GM19193 (cell line): ENCODE data around the gene PDLIM4.

Experiments used
- POLR2A ChIP-seq: IDR thresholded peaks from 4 replicates; pipeline ENCODE4 v1.6.1; 2011; ENCODE audit not compliant: insufficient read depth, insufficient read length; ENCODE audit errors: extremely low read depth

PDLIM4 gene, protein sequence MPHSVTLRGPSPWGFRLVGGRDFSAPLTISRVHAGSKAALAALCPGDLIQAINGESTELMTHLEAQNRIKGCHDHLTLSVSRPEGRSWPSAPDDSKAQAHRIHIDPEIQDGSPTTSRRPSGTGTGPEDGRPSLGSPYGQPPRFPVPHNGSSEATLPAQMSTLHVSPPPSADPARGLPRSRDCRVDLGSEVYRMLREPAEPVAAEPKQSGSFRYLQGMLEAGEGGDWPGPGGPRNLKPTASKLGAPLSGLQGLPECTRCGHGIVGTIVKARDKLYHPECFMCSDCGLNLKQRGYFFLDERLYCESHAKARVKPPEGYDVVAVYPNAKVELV

DNA sequence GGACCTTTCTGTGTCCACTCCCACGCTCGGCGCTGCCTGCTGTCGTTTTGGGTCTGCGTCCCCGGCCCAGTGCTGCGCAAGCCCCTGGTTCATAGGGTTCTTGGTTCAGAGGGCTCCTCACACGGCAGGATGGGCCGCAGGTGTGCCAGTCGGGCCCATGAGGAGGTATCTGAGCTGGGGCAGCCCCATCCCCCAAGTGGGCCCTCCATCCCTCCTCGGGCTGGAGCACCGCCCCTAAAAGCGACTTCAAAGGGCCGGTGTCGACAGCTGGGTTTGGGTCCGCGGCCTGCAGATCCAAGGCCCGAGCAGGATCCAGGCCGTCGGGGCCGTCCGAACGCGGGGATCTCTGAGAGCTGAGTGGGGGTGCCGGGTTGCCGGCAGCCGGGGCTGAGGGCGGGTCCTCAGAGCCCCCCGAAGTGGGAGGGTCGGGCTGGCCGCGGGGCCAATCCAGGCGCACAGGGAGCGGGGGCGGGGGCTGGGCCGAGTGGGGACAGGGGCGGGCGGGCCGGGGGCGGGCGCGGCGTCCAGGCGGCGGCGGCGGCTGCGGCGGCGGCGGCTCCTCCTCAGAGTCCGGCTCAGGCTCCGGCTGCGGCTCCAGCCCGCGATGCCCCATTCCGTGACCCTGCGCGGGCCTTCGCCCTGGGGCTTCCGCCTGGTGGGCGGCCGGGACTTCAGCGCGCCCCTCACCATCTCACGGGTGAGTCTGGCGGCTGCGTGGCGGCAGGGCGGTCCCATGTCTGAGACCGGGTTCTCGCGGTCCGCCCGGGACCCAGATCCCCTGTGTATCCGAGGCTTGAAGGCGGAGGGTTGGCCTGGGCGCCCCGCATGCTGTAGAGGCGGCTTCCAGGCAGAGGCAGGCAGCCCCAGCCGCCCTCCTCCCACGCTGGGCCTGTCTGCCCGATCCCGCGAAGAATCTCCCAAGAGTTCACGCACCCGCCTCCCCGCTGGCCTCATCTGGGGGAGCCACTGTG, at the start of gene PDLIM4:
Gene PDLIM4 (plus strand): TSS at position 566 of the 971 bp plus-strand sequence. CDS start 39 bp downstream, at position 605.
- TF ChIP-seq POLR2A: no peak

DNA sequence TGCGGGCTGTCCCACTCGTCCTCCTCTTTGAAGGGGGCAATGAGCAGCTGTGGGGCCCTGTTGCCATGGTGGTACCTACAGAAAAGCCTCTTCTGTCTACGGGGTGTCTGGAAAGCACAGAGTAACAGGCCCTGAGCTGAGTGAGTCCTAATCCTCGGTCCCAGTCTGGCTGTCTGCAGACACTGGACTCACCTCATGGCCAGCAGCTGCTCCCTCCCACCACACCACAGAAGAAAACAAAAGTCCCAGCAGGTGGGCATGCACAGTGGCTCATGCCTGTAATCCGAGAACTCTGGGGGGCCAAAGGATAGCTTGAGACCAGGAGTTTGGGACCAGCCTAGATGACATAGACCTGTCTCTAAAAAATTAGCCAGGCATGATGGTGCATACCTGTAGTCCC, 49.7 kb upstream of the PDLIM4 start:
- no peak for TF ChIP-seq POLR2A

- TF ChIP-seq POLR2A: no peak
Observed at GRCh38 chr5:132209131-132209530, 48.4 kb upstream of the PDLIM4 start.

- TF ChIP-seq POLR2A: no peak
Observed at GRCh38 chr5:132209901-132210545, 47.5 kb upstream of the PDLIM4 start.

DNA sequence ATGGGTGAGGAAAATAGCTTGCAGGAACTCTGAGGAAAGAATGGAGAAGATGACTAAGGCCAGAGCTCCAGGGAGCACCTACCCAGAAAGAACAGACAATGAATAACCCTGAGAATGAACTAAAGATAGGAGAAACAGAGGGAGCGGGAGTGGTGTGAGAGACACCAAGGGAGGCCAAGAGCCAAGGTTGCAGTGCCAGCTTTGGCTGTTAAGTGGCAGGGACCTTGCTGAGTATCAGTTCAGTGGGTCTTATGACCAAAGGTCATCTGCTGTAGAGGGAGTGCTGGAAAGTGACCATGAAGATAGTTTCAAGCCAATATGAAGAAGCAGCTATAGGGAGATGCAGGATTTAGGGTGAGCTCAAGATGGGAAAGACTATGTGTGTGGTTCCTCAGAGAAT, 46.6 kb upstream of the PDLIM4 start:
- TF ChIP-seq POLR2A: no peak

DNA sequence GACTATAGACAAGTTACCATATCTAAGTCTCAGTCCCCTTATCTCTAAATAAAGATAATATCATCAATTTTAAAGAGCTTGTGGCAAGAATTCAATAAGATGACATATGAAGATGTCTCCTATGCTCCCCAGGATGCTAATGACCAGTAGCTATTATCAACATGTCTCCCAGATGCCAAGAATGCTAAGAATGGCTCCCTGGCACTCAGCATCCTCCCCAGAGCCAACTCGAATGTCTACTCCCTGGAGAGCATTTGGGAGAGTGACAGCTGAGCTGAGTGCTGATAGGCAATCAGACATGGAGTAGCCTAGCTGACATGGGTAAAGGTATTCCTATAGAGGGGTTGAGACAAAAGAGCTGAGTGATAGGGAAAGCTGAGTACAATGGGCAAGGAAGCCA, 45.7 kb upstream of the PDLIM4 start:
- no peak for TF ChIP-seq POLR2A

- TF ChIP-seq POLR2A: no peak
Observed at GRCh38 chr5:132213666-132214065, 43.8 kb upstream of the PDLIM4 start.

- TF ChIP-seq POLR2A: no peak
Observed at GRCh38 chr5:132214491-132214890, 43.0 kb upstream of the PDLIM4 start.

GRCh38 chr5:132215329-132215728, 42.2 kb upstream of the PDLIM4 start:
- no peak for TF ChIP-seq POLR2A

- no peak for TF ChIP-seq POLR2A
Observed at GRCh38 chr5:132218321-132218720, 39.2 kb upstream of the PDLIM4 start.

DNA sequence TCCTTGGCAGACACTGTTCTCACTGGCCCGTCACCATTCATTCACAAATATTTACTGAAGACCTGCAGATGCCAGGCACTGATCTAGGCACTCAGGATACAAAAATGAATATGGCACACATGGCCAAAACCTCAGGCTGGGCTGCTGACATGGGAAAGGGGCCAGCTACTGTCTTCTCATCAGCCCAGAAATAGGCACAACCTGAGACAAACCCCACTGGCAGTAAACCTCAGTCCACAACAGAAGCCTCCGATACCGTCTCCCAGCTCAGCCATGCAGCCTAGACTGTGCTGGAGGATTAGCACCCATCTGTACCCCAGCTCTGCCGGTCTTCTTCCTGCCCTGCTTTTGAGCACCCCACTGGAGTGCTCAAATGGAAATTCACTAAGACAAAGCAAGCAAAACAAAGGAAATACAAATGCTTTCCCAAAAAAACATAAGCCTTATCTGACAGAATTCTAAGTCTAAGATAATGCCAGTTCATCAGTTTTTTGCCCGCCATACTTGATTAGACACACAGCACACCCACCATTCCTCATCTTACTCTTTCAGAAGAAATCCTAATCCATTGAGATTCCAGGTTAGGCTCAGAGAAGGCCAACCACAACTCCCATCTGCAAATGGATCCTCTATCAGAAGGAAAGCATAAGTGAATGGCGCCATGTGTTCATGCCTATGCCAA, 38.1 kb upstream of the PDLIM4 start:
- no peak for TF ChIP-seq POLR2A

- TF ChIP-seq POLR2A: no peak
Observed at GRCh38 chr5:132219981-132220380, 37.5 kb upstream of the PDLIM4 start.

GRCh38 chr5:132220491-132220890, 37.0 kb upstream of the PDLIM4 start:
- TF ChIP-seq POLR2A: no peak

DNA sequence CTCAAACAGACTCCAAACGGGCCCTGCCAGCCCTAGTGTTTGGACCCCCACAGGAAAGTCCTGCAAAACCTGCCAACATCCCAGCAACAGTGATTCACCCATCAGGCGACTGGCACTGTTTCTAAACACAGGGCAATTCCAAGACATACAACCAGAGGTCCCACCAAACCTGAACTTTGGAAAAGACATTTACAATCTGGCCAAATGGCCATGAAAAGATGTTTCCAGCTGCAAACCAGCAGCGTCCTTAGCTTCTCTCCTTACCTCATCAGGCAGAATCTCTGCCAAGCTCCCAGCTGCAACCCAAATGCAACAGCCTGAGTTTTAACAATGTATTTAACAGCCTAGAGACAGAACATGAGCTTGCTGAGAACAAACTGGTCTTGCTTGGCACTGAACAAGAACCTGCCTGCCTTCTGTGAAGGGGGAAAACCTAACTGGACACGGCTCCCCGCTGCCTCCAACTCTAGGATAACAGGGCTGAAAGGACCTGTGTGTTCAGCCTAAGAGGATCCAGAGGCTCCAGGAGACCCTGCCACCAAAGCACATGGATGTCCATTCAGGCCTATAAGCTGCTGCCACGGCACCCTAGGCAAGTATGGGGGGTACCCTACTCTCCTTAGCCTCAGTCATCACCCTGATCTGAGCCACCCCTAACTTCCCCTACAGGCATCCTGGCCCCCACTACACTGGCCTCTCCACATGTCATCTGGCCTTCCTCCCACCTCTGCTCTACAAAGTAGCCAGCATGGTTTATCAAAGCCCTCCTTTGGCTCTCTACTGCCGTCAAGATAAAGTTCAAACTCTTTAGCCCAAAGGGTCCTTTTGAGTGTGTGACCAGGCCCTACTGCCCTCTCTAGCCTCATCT, 35.5 kb upstream of the PDLIM4 start:
- TF ChIP-seq POLR2A: no peak

GRCh38 chr5:132222649-132223038, 34.9 kb upstream of the PDLIM4 start:
- no peak for TF ChIP-seq POLR2A

GRCh38 chr5:132223861-132224260, 33.6 kb upstream of the PDLIM4 start:
- no peak for TF ChIP-seq POLR2A
